AG04449 (cell line): ENCODE measurements around the gene LKAAEAR1.
"Not testable (repeated sequence)": the region's sequence is repeated elsewhere in the genome, so short reads cannot be mapped to it uniquely, and the experiment has no call there.

Experiments
- CTCF ChIA-PET: fragments of 350-600 bp; formaldehyde crosslinking; extraction: SDS; loops from one replicate; lab custom pipeline; 2021; ENCODE audit warnings: antibody characterized with exemption; lab: Yijun Ruan, JAX
- POLR2A ChIA-PET: fragments of 400-600, 350-600 bp; formaldehyde crosslinking; extraction: SDS; loops from one replicate; lab custom pipeline; 2020; ENCODE audit warnings: antibody characterized with exemption, inconsistent platforms; lab: Yijun Ruan, JAX
- DNase-seq: peaks from one replicate; pipeline ENCODE4 v3.0.0-alpha.2; 2010; ENCODE audit warnings: low read depth, low spot score
- H3K4me3 ChIP-seq: 2 replicates; pipeline ENCODE4 v1.5.1; 2011; ENCODE audit warnings: low read depth, mild to moderate bottlenecking, control low read depth, low read length
- TF ChIP-seq, protein P1 (sequence below): IDR thresholded peaks from one replicate; pipeline ENCODE4 v1.5.1; 2011; ENCODE audit warnings: mild to moderate bottlenecking, moderate library complexity, low read length, control low read depth, inconsistent platforms; ENCODE audit not compliant: insufficient read depth; ENCODE audit errors: missing control alignments

LKAAEAR1 gene, protein sequence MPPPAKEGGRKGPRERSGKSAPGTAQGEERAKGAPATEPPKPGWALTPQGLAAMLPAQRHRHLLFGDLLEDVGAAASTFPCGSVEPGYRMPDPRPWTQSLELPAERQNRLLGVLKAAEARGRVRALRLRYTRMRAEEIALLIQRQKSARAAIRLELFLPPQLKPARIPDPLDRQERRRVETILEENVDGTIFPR

DNA sequence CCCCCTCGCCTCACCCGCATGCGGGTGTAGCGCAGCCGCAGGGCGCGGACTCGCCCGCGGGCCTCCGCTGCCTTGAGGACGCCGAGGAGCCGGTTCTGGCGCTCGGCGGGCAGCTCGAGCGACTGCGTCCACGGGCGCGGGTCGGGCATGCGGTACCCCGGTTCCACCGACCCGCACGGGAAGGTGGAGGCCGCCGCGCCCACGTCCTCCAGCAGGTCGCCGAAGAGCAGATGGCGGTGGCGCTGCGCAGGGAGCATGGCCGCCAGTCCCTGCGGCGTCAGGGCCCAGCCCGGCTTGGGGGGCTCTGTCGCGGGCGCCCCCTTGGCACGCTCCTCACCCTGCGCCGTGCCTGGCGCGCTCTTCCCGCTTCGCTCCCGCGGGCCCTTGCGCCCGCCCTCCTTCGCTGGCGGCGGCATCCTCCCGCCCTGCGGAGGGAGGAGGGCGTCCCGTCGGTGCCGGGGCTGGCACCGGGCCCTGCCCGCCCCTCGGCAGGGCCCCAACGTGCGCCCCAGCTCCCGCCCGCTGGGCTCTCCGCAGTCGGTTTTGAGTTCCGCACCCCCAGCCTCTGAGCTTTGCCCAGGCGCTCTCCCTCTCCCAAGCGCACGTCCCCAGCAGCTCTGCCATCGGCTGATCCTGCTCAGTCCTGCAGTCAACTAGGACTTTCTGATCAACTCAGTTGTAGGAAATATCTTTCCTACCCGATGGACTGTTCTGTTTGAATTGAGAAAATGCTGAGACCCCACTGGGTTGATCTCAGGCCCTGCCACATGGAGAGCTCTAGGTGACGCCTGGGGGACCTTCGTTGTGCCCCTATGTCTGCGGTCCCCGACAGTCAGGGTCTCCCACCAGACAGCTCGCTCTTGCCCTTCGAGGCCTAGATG, at the start of gene LKAAEAR1:
Gene LKAAEAR1, minus strand, starts transcription at position 595 of the 881 bp plus-strand sequence. Its CDS starts 179 bp downstream, at position 416.
- no peak for DNase-seq
- POLR2A ChIA-PET, result interaction anchor here (1.0 kb wide), 1 partner anchor 219 kb away, joined by 3 read pairs; the partner anchor contains the start of gene TPD52L2

DNA sequence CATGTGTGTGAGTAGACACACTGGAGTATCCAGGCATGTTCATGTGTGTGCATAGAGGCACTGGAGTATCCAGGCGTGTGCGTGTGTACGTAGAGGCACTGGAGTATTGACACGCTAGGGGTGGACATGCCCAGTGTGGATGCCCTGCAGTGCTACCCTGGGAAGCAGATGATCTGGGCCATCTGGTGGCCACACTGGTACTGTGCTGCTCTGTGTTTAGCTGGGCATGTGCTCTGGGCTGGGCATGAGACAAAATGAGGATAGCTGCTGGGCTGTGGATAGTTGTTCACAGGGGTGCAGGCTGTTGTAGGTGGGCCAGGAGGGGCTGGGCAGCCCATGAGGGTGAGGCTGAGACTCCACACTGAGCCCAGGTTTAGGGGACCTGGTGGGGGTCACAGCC, 47.2 kb upstream of the LKAAEAR1 start:
- CTCF ChIA-PET, result no interaction called here
- H3K4me3 ChIP-seq, result no peak overlapping the region
- DNase-seq, result no peak
- TF ChIP-seq, protein P1, sequence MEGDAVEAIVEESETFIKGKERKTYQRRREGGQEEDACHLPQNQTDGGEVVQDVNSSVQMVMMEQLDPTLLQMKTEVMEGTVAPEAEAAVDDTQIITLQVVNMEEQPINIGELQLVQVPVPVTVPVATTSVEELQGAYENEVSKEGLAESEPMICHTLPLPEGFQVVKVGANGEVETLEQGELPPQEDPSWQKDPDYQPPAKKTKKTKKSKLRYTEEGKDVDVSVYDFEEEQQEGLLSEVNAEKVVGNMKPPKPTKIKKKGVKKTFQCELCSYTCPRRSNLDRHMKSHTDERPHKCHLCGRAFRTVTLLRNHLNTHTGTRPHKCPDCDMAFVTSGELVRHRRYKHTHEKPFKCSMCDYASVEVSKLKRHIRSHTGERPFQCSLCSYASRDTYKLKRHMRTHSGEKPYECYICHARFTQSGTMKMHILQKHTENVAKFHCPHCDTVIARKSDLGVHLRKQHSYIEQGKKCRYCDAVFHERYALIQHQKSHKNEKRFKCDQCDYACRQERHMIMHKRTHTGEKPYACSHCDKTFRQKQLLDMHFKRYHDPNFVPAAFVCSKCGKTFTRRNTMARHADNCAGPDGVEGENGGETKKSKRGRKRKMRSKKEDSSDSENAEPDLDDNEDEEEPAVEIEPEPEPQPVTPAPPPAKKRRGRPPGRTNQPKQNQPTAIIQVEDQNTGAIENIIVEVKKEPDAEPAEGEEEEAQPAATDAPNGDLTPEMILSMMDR, result peak; percentile 43
- POLR2A ChIA-PET, result no interaction called here

More for the DNA sequence above, at the start of gene LKAAEAR1:
- TF ChIP-seq, protein P1, result no peak
- CTCF ChIA-PET, result interaction anchor here (0.6 to 8.7 kb wide), 14 partner anchors 15 to 109 kb away, joined by 3 to 51 read pairs (median 4); partner anchors contain the start of genes NPBWR2, PRPF6 and TCEA2
- peak within 1 kb of the TSS; percentile 52 for H3K4me3 ChIP-seq

DNA sequence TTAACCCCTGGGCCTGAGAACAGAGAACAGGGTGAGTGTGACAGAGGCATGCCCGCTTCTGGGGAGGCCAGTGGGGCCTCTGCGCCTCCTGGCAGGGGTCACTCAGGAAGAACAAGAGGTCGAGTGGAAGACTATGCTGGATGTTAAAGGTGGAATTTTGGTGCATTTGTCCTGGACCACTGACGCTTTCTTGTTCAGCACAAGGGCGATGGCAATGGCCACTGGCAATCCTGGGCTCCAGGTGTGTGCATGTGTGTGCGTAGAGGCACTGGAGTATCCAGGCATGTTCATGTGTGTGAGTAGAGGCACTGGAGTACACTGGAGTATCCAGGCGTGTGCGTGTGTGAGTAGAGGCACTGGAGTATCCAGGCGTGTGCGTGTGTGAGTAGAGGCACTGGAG, 46.7 kb upstream of the LKAAEAR1 start:
- ChIA-PET CTCF (no interaction called here), POLR2A (no interaction called here)
- TF ChIP-seq, protein P1, result no peak
- no peak for DNase-seq
- H3K4me3 ChIP-seq, result no peak overlapping the region

DNA sequence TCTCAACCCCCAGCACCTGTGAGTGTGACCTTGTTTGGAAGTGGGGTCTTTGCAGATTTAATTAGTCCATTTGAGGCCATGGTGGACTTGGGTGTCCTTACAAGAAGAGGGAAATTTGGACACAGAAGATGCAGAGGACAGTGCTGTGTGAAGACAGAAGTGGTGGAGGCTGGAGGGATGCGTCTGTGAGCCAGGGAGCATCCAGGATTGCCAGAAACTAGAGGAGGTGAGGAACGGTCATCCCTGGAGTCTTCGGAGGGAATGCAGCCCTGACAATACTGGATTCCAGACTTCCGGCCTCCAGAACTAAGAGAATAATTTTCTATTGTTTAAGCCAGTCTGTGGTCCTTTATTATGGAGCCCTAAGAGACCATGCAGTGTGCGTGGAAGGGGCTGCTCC, 46.1 kb upstream of the LKAAEAR1 start:
- no peak for DNase-seq
- TF ChIP-seq, protein P1, result no peak
- CTCF ChIA-PET, result no interaction called here
- POLR2A ChIA-PET, result no interaction called here
- H3K4me3 ChIP-seq, result no peak overlapping the region

DNA sequence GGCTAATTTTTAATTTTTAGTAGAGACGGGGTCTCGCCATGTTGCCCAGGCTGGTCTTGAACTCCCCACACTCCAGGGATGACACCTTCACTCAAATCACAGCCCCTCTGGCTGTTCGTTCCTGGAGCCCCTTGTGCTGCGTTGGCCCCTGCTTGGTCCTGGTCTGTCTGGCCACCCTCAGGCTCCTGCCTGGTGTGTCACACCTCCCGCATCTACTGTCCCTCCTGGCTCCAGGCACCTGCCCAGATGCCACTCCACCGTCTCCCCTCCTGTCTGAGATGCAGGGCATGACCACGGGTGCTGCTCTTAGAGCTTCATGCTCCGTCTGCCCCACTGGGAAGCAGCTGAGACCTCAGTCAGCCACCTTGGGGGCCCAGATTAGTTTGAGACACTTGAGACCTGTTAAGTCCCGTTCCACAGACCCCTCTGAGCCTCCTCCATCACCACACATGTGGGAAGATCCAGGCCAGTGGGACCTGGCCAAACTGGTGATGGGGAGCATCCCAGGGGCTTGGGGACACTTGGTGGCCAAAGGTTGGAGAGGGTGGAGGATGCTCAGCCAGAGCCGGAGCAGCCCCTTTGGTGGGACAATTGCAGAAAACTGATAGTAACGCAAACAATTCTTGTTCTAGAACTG, 45.1 kb upstream of the LKAAEAR1 start:
- no peak overlapping the region for H3K4me3 ChIP-seq
- CTCF ChIA-PET, result no interaction called here
- POLR2A ChIA-PET, result no interaction called here
- no peak for DNase-seq
- TF ChIP-seq, protein P1, result no peak

DNA sequence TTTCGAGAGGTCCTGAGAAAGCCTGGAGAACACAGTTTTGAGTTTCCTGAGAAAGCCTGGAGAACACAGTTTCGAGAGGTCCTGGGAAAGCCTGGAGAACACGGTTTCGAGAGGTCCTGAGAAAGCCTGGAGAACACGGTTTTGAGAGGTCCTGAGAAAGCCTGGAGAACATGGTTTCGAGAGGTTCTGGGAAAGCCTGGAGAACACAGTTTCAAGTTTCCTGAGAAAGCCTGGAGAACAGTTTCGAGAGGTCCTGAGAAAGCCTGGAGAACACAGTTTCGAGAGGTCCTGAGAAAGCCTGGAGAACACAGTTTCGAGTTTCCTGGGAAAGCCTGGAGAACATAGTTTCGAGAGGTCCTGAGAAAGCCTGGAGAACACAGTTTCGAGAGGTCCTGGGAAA, 39.3 kb upstream of the LKAAEAR1 start:
- POLR2A ChIA-PET, DNase-seq, H3K4me3 ChIP-seq: not testable (repeated sequence)
- CTCF ChIA-PET, result interaction anchor here (4.6 to 4.8 kb wide), 2 partner anchors 14 to 42 kb away, joined by 51 to 52 read pairs; partner anchors contain the start of genes LKAAEAR1, NPBWR2, OPRL1 and RGS19

DNA sequence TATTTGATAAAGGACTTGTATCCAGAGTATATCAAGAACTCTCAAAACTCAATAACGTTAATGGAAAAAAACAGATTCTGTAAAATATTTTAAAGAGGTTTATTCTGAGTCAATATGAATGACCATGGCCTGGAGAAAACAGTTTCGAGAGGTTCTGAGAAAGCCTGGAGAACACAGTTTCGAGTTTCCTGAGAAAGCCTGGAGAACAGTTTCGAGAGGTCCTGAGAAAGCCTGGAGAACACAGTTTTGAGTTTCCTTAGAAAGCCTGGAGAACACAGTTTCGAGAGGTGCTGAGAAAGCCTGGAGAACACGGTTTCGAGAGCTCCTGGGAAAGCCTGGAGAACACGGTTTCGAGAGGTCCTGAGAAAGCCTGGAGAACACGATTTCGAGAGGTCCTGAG, 38.7 kb upstream of the LKAAEAR1 start:
- POLR2A ChIA-PET, H3K4me3 ChIP-seq, DNase-seq: not testable (repeated sequence)
- CTCF ChIA-PET, result interaction anchor here (0.9 to 4.8 kb wide), 4 partner anchors 13 to 142 kb away, joined by 3 to 69 read pairs (median 52); partner anchors contain the start of genes C20orf204, LKAAEAR1, NPBWR2 and OPRL1
